Measurements from ENCODE around the gene CAPN13.

DNA sequence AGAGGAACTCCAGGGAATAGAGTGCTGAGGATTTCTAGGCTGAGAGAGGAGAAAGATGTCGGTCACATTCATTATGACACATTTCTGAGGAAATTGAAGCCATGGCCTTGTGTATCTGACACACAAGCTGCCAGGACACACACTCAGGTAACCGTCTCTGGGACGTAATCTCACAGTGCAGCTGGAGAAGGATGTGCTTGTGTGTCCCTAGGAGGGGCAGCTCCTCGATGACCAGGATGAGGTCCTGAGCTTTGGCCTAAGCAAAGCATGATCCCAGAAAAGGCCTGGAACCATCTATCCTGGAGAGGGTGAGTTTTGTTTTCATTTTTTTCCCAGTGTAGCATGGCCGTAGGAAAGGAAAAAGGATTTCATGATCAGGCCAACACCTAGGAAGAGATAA lies 102.2 kb downstream of the CAPN13 start:
- TF ChIP-seq POLR2AphosphoS5 (IDR thresholded peaks at IDR 0.05), result no peak
- TF ChIP-seq, protein P1, sequence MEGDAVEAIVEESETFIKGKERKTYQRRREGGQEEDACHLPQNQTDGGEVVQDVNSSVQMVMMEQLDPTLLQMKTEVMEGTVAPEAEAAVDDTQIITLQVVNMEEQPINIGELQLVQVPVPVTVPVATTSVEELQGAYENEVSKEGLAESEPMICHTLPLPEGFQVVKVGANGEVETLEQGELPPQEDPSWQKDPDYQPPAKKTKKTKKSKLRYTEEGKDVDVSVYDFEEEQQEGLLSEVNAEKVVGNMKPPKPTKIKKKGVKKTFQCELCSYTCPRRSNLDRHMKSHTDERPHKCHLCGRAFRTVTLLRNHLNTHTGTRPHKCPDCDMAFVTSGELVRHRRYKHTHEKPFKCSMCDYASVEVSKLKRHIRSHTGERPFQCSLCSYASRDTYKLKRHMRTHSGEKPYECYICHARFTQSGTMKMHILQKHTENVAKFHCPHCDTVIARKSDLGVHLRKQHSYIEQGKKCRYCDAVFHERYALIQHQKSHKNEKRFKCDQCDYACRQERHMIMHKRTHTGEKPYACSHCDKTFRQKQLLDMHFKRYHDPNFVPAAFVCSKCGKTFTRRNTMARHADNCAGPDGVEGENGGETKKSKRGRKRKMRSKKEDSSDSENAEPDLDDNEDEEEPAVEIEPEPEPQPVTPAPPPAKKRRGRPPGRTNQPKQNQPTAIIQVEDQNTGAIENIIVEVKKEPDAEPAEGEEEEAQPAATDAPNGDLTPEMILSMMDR (IDR thresholded peaks at IDR 0.05), result no peak
- TF ChIP-seq POLR2A (IDR thresholded peaks at IDR 0.05), result no peak

Data from breast epithelium (tissue), 3 donors.